HG03095 (cell line): ENCODE measurements around the gene SUGCT.

Source experiments
- ATAC-seq: cut with Tn5 transposase; IDR thresholded peaks from one replicate; pipeline ENCODE4 v1.9.1; 2021; ENCODE audit warnings: moderate library complexity; ENCODE audit not compliant: unreplicated experiment

Gene SUGCT

GRCh38 chr7:40800771-40801170, 666.0 kb downstream of the SUGCT start:
- no peak for ATAC-seq

GRCh38 chr7:40802497-40802896, 667.7 kb downstream of the SUGCT start:
- no peak for ATAC-seq

DNA sequence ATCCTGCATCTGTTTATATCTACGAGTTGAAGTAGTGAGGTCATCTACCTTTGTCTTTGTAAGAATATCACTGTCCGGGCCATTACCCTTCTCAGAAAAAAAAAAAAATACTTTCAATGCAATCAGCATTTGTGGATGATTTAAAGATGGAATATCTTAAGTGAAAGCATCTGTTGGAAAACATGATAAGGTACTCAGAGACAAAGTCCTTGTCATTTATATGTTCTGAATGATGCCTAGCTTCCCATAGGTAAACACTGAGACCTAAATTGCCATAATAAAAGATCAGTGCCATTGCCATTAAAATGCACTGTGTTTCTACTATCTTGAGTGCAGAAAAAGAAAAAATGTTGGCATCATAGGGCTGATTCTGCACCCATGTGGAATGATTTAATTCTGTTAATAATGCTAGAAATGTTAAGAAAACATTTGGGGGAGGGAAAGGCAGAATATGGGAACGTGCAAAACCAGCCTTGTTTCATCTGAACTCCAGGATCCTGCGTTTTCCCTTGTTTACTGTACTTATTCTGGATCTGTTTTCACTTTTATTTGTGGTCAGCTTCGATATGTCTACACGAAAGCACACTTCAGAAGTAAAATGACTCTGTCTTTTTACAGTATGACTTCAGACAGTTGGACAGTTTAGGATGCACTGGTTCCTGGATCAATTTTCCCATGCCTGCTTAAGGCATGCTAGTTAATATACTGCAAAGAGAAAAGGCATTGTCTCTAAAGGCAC, 669.8 kb downstream of the SUGCT start:
- ATAC-seq, result no peak

- ATAC-seq, result no peak
Measured at GRCh38 chr7:40805361-40805760, 670.6 kb downstream of the SUGCT start.

DNA sequence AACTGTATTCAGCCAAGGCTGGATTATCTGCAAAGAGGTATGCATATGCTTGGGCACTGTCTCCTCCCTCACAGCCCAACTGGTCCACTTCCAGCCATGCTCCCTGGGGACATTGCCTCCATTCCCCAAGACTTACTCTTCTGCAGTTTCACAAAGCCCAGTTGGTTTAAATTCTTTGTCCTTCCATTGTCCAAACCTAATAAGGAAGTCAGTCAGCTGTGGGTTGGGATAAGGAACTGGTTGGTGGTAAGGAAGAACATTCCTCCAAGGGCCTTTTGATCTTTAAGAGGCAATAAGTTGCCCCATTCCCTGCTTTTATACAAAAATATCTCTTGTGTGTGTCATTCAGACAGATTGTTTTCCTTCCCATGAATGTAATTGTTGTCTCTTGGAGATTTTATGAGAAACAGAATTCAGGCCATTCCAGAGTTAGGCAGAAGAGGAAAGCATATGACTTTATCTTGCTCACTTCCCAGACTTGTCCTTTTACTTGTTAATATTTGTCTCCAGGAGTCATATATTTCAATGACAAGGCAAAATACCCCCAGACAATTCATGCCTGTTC, 673.7 kb downstream of the SUGCT start:
- ATAC-seq, result no peak

DNA sequence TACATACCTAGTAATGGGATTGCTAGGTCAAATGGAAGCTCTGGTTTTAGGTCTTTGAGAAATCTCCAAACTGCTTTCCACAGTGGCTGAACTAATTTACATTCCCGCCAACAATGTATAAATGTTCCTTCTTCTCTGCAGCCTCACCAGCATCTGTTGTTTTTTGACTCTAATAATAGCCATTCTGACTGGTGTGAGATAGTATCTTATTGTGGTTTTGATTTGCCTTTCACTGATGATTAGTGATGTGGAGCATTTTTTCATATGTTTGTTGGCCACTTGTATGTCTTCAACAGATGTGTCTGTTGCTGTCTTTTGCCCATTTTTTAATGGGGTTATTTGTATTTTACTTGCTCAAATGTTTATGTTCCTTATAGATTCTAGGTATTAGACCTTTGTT, 675.5 kb downstream of the SUGCT start:
- no peak for ATAC-seq

DNA sequence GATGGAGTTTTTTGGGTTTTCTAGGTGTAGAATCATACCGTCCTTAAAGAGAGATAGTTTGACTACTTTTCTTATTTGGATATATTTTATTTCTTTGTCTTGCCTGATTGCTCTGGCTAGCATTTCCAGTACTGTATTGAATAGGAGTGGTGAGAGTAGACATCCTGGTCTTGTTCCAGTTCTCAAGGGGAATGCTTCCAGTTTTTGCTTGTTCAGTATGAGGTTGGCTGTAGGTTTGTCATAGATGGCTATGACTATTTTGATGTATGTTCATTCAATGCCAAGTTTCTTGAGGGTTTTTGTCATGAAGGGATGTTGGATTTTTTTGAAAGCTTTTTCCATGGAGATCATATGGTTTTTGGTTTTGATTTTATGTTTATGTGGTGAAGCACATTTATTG, 676.9 kb downstream of the SUGCT start:
- ATAC-seq, result no peak

DNA sequence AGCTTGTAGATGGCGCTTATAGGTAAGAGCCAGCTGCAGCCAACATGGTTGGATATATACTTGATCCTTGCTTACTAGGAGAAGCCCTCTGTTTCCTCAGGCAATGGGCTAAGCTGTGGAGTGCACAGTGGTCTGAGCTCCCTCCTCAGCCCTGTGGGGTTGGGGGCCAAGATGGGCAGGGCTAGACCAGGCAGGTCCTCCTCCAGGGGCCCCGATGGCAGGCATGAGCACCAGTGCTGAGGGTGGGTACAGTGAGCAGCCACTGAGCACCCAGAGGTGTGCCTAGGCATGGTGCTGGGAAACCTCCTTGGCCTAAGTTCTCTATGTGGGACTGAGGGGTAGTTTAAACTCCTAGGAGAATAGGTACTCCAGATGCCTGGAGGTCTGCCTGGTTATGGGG, 680.2 kb downstream of the SUGCT start:
- ATAC-seq, result no peak

DNA sequence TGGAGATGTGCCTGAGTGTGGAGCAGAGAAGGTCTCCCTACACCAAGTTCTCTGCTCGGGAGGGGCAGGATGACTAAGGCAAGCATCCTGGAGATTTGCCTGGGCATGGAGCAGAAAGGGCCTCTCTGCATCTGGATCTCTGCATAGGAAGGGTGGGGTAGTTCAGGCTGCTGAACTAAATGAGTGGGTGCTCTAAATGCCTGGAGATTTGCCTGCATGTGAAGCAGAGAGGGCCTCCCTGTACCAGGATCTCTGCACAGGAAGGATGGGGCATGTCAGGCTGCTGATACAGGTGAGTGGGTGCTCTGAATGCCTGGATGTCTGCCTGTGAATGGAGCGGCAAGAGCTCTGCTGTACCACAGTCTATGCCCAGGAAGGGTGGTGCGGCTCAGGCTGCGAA, 680.7 kb downstream of the SUGCT start:
- no peak for ATAC-seq

DNA sequence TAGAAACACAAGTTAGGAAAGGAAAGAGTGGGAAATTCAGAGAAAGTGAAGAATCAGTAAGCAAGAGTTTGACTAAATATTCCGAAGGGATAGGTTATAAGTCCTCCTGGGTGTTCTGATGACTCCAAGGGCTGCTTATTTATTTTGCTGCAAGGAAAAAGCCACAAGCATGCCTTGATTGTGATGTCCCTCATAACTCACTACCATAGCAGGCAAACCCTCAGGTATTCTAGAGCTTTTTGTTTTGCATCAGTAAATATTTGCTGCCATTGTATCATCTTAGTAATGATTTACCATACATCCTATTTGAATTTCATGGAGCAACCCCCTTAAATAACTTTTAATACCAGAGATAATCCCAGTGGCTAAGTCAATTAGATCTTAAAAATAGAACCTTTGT, 688.1 kb downstream of the SUGCT start:
- ATAC-seq, result no peak

DNA sequence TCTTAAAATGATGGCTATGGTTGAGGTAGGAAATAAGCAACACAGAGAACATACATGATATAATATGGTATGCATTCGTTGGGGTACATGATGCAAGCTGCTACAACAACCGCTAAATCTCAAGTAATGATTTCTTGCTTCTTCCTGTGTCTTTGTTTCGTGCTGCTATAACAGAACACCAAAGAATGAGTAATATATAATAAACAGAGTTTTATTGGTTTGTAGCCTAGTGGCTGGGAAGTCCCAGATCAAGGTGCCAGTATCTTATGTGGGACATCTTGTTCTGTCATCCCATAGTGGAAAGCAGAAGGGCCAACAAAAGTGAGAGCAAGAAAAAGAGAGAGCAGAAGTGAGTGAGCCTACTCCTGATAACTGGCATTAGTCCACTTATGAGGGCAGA, 689.7 kb downstream of the SUGCT start:
- no peak for ATAC-seq

DNA sequence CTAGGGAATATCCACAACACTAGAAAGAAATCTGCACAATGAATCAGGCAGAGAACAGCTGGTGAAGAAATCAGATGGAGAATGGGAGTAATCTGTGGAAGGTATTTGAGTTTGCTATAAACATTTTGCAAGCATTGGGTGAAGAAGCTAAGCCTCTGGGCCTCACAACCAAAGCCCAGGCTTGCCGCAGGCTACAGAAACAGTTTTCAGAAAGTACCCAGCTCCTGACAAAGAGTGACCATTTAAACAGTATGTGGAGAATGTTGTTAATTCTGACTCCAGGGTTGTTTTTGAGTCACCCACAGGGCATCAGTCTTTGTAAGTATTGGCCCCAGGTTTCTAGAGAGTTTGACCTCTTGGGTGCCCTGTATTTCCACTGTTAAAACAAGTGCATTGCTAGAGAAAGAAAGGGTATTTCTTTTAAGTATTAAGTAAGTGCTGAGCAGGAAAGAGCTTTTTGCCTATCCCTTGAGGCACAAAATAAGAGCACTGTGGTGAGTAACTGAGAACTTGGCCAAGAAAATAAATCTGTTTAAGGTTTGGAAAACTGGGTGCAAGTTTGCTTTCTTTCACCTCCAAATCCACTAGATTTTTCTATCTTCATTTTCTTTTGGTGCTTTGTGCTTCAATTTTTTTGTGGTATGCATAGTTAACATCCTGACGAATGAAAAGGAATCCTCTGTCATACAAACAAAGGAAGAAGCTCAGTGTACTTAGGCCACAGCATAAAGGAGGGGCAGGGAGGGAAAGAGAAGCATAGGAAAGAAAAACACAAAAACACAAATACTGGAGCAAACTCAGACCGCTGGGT, 691.8 kb downstream of the SUGCT start:
- ATAC-seq, result no peak

DNA sequence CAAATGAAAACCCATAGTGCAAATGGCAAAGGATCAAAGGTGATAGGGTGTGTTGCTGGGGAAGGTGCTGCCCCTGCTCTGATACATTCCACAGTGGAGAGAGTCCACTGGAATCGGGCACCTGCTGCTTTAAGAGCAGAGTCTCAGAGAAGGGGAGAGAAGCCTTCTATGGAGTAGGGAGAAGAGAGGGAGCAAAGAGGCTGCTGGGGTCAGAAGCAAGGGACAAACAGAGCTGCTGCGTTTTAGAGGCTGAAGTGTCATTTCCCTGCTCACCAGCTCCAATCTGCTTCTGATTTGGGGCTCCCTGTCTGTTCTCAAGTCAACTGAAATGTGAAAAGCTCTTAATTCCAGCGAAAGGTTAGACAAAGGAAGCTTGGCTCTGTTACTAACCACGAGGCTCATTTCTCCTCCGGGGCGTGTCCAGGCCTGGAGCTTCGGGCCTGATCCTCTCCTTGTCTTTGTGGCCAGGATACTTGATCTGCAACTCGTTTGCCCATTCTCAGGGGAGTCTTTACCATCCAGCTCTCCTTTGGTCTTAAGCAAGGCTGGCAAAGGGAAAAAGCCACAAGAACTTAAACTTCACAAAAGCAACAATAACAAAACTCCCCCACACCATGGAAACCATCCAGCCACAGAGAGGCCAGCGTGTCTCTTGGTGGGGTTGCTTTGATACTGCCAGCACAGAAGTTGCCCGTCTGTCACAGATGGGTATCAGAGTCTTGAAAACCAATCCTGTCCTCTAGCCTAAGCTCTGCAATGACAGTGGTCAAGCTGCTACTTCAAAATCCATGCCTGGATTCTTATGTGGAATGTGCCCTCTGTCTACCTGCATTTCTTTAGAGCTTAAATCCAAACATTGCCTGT, 692.6 kb downstream of the SUGCT start:
- no peak for ATAC-seq

DNA sequence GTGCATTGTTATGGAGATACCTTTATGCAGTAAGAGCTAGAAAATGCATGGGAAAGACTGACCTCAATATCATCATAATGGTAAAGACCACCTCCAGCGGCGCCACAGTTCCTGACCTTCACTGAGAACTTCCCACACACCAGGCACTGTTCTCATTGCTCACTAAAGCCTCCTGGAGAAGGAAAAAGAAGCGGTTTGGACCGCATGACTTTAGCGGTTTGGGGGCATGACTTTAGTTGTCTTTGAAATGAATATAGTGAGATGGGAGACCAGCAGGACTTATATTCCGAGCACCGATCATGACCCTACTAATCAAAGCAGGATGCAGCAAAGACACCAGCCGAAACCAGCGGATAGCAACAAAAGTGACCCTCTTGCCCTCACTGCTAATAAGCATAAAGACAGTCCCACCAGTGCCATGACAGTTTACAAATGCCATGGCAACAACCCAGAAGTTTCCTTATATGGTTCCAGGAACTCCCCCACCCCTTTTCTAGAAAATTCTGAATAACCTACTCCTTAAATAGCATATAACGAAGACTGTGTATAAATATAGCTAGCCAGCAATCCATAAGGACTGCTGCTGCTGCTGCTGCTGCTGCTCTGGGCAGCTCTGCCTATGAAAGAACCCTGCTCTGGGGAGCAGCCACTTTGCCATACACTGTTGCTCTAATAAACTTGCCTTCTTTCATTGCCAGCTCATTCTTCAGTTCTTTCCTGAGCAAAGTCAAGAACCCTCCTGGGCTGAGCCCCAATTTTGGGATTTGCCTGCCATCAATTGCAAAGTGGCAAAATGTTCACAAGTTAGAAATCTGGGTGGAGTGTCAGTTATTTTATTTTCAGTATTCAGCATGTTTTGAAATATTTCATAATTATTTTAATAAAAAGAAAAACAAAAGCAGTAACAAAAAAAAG, 694.1 kb downstream of the SUGCT start:
- no peak for ATAC-seq

GRCh38 chr7:40833191-40833887, 698.5 kb downstream of the SUGCT start:
- no peak for ATAC-seq

- no peak for ATAC-seq
Measured at GRCh38 chr7:40833888-40834234, 699.1 kb downstream of the SUGCT start.

DNA sequence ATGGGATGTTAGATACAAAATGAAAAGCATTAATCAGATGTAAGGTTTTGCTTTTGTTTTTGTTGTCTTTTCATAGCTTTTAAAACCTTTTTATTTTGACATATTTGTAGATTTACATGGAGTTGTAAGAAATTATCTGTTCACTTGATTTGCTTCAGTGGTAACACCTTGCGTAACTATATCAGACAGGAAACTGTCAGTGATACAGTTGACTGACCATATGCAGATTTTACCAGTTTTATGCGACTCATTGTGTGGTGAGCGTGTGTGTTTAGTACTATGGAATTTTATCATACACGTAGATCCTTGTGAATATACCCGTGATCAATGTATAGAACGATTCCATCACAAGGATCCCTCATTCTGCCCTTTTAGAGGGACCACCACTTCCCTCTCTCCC, 701.4 kb downstream of the SUGCT start:
- ATAC-seq, result no peak

DNA sequence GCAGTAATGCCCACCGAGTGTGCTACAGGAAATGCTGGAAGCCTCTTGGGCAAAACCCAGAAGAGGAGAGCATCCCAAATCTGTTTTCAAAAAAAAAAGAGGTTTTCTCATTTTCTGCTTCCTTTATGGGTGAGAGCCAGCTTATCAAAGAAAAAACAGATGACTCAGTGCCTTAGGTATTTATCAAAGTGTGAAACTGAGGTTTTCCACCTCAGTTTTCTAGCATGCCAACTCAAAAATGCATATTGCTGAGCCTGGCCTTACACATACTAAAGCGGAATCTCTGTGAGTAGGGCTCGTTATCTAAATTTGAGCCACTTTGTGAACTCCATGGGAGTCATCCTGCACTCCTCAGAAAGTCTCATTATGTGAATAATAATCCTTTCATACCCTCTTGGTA, 705.1 kb downstream of the SUGCT start:
- ATAC-seq, result no peak

DNA sequence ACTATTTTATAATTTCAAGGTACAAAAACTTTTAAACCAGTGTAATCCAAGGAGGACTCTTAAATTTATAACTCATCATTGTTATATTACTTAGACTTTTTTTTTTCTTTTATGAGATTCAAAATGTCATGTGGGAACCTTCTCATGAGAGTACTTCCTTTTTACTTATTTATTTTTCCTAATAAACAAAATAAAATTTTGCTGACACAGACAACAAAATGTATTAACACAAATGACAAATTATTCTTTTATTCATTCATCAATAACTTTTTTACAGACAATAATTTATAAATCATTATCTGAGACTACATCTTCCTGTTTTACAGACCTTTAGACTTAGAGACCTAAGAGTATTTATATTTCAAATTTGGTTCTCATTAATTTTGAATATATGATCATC, 706.2 kb downstream of the SUGCT start:
- no peak for ATAC-seq

GRCh38 chr7:40842641-40843040, 707.8 kb downstream of the SUGCT start:
- no peak for ATAC-seq
